Stimulated activated CD8-positive, alpha-beta memory T cell treated with anti-CD3 and anti-CD28 coated beads, Interleukin-7, amount 100 ng/mL, for 1 hour (primary cell): ENCODE data around the gene FANCL.
A peak's percentile ranks its signal among the peaks of the same experiment; 100 is the strongest.
"Not testable (repeated sequence)": the region's sequence is repeated elsewhere in the genome, so short reads cannot be mapped to it uniquely, and the experiment has no call there.

Experiments used
- DNase-seq, 2 donors: peaks; one replicate each; pipeline ENCODE4 v3.0.0-alpha.2; 2020; ENCODE audit warnings: low read depth in 2 of 2

Gene FANCL

DNA sequence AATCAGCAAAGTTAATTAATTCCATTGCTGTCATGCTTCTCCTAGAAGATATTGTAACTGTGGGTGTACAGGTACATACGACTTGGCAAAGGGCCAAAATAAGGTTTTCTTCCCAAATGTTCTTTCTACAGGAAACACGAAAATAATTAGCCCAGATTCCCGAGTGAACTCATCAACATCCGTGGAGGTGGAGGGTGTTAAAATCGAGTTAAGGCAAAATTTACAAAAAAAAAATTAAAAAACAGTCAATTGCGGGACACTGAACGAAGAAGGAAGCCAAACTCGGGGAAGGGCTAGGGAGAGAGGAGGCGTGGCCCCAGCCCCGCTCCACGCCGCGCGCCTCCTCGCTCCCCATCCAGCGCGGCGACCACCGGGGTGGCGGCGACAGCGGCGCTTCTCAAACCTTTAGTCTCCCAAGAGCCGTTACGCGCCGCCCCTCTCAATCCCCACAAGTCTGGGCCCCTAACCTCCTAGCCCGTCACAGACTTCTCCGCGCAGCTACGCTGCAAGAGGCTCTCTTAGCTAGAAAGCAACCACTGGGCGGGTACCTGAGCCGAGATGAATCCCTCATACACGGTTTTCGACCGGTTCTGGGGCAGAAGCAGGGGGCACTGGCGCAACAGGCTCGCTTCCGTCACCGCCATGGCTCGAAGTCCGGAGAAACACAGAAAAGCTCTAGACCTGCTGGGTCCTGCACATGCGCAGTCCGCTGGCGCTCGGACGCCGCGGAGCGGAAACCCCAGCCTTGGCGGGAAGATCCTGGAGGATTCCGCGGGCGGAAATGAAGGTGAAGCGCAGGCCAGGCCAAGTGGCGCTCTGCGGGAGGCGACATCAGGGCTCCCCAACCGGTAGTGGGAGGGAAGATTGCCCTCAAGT, at the start of gene FANCL:
TSS of gene FANCL (minus strand) at position 656 of the 876 bp plus-strand sequence. CDS start at position 644, 12 bp downstream.
- DNase-seq = peak; percentile 29 to 40

DNA sequence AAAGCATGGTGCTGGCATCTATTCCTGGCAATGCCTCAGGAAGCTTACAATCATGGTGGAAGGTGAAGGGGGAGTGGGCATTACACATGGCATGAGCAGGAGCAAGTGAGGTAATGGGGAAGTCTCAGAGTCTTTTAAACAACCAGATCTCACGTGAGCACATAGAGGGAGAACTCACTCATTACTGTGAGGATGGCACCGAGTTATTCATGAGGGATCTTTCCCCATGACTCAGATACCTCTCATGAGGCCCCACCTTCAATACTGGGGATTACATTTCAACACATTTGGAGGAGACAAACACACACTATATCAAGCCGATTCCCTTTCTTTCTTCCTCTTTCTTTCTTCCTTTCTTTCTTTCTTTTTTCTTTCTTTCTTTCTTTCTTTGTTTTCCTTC, 47.9 kb upstream of the FANCL start:
- DNase-seq = no peak

DNA sequence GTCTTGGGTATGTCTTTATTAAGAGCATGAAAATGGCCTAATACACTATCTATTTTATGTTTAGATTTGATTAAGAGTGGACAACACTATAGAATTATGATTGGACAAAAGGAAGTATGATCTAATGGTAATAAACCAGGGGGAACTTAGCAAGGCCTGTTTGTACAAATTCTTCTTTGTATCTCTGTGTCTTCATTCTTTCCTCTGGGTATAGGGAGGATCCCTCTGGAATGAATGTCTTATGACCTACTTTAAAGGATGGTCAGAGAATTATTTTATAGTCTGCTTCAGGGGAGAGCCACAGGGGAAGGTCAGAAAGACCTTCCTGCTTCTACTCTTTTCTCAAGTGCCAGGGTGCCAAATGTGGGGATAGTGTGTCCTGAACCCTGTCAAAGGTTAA, 42.8 kb upstream of the FANCL start:
- DNase-seq = no peak

DNA sequence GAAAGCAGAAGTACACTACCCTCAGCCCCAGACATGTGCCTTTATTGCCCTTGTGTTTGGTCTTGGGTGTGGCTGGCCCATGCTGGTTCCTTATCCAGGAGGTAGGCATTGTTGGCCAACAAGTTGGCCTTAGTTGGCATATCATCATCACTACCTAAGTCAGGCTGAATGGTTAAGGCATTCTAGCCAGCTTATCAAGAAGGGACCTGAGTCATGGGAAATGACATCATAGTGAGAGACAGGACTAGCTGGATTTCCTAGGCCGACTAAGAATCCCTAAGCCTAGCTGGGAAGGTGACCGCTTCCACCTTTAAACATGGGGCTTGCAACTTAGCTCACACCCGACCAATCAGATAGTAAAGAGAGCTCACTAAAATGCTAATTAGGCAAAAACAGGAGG, 34.0 kb upstream of the FANCL start:
- DNase-seq = not testable (repeated sequence)

DNA sequence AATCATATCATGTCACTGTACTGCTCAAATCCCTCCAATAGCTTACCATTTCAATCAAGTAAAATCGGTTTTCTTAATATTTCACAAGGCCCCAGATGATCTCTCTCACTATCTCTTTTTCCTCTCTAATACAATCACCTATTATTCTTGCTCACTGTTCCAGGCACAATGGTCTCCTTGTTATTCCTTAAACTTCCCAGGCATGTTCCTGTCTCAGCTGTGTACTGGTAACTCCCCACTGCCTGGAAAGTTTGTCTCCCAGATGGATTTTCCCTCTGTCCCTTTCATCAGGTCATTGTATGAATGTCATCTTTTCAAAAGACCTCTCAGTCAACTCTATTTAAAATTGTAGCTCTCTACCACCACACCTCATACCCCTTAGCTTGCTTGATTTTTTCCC, 30.7 kb upstream of the FANCL start:
- no peak for DNase-seq

DNA sequence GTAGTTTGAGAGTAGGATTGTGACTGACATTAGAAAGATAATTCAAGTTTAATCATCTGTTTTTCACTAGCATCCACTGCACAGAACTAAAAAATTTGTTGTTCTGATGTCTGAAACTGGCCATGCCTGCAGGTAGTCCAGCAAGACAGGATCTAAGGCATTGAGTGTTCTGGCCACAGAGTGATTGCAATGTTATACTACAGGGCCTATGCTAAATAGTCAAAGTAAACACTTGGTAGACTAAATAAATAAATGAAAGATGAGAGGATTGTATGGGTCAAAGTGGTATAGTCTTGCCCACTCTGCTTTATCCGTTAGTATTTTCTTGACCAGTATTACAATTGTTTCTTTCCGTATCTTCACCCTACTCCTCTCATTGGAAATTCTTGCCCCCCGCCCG, 27.6 kb upstream of the FANCL start:
- no peak for DNase-seq

DNA sequence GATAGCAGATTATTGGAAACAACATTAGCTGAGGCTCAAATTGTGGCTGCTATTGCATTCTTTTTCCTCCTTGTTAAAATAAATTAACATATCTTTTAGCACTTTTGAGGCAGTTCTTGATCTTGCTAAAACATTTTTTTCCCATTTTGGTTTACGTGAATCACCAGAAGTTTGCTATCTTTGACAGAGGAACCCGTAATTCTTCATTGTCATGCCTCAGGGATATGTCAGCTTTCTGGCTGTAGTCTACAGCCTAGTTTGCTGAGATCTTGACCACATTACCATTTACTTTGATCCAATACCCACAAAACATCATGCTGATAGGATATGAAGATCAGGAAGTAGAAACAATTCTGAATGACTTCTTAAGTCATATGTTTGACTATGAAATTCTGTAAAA, 25.1 kb upstream of the FANCL start:
- no peak for DNase-seq

DNA sequence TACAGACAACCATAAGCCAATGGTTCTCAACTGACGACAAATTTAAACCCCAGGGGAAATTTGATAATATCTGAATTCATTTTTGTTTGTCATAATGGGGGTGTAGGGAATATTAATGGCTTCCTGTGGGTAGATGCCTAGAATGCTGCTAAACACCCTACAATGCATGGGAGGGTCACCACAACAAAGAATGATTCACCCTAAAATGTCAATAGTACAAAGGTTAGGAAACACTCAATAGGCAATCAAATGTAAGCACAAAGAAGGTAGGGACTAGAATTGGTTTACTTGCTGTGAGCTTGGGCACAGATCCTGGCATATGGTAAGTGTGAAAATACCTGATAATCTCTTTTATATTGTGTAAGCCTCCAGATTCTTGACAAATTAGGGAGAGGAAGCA, 20.1 kb upstream of the FANCL start:
- DNase-seq = no peak

DNA sequence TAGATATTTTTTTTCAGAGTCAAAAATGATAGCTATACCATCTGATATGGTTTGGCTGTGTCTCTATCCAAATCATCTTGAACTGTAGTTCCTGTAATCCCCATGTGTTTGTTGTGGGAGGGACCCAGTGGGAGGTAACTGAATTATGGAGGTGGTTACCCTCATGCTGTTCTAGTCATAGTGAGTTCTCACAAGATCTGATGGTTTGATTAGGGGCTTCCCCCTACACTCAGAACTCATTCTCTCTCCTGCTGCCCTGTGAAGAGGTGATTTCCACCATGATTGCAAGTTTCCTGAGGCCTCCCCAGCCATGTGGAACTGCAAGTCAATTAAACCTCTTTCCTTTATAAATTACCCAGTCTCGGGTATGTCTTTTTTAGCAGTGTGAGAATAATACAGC, 17.3 kb upstream of the FANCL start:
- not testable (repeated sequence) for DNase-seq

DNA sequence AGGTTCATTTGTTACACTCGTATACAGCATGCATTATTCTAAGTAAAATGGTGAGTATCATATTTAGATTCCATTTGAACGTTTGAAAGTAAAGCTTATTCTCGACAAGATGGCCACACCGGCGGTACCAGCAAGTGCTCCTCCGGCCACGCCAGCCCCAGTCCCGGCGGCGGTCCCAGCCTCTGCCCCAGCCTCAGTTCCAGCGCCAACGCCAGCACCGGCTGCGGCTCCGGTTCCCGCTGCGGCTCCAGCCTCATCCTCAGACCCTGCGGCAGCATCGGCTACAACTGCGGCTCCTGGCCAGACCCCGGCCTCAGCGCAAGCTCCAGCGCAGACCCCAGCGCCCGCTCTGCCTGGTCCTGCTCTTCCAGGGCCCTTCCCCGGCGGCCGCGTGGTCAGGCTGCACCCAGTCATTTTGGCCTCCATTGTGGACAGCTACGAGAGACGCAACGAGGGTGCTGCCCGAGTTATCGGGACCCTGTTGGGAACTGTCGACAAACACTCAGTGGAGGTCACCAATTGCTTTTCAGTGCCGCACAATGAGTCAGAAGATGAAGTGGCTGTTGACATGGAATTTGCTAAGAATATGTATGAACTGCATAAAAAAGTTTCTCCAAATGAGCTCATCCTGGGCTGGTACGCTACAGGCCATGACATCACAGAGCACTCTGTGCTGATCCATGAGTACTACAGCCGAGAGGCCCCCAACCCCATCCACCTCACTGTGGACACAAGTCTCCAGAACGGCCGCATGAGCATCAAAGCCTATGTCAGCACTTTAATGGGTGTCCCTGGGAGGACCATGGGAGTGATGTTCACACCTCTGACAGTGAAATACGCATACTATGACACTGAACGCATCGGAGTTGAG, 10.4 kb upstream of the FANCL start:
- DNase-seq = not testable (repeated sequence)

DNA sequence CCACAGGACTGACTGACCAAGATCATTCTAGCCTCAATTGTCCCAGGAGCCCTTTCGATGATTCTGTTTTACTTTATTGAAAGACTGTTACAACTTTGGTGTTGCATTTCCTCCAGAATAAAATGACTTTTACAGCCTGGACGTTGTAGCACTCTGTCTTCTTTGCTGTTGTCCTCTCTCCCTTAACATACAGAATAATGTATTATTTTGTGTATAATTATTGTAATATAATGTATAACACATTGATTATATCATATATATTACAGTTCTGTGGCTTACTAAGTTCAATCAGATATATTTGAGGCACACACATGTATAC, 380 bp upstream of the FANCL start:
- DNase-seq = no peak

DNA sequence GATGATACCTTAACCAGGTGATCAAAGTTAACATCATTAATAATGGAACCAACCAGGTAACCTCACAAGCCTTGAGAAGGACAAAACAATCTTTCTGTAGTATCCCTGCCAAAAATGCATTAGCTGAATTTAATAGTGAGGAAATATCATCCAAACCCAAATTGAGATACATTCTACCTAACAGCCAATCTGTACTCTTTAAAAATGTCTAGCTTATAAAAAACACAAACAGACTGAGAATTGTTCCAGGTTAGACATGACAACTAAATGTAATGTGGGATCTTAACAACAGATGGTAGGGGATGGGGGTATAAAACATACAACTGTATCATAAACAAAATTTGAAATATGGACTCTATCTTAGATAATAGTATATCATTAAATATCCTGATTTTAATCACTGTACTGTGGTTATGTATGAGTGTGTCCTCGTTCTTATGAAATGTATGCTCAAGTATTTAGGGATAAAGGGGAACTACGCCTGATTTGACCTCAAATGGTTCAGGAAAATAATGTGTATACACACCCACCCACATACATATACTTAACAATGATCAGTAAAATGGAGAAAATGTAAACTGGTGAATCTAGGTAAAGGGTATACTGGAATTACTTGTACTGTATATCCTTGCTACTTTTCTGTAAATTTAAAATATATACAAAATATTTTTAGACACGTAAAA, 1.7 kb downstream of the FANCL start:
- no peak for DNase-seq

DNA sequence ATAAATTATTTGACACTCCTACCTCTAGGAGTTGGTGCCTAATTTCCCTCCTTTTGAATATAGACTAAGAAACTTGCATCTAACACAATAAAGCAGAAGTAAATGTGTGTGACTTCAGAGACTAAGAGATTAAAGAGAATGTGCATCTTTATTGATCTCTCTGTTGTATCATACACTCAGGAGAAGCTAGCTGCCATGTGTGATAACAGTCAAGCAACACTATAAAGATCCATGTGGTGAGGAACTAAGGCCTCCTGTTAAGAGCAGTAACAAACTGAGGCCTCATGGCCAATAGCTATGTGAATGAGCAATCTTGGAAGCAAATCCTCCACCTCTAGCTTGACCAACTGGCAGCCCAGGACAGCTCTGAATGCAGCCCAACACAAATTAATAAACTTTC, 3.4 kb downstream of the FANCL start:
- DNase-seq = no peak

DNA sequence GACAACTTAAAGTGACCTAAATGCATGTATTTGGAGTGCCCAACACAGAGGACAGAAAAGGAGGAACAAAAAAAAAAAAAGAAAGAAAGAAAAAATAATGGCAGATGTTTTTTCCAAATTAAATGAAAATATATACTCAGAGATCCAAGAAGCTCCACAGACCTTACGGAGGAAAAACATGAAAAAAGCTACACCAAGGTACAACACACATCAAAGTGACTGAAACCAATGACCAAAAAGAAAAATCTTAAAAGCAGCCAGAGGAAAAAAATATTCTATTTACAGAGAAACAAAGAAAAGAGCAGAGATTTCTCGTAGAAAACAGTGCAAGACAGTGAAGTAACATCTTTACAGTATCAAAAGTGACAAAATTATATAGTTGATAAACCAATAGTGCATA, 5.1 kb downstream of the FANCL start:
- DNase-seq = no peak

DNA sequence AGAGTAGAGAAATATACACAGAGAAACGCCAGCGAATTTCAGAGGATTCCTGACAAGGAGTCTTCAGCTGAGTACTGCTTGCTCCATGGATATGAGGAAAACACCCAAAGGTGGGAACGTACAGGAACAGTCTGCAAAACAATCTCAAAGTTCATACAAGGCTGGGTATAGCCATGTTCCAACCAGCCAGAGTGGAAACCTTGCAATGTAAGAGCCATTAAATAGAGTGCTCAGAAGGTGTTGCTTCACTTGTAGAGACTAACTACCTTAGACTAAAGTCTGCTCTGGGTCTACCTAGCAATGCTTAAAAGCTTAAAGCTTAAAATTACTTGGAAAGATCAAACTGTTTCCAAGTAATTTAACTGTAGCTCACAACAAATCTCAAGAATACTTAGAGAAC, 6.0 kb downstream of the FANCL start:
- DNase-seq = no peak

DNA sequence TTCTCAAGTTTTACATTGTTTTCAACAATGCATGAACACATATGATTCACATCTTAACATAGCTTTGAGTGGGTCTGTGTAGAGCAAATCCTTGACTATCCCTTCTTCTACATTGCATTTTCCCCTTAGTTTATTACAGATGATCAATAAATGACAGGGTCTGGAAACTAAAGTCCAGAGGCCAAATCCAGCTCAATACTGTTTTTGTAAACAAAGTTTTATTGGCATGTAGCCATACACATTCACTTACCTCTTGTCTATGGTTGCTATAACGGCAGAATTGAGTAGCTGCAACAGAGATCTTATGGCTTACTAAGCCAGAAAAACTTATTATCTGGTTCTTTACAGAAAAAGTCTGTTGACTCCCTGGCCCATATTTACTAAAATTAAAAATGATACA, 12.8 kb downstream of the FANCL start:
- no peak for DNase-seq

DNA sequence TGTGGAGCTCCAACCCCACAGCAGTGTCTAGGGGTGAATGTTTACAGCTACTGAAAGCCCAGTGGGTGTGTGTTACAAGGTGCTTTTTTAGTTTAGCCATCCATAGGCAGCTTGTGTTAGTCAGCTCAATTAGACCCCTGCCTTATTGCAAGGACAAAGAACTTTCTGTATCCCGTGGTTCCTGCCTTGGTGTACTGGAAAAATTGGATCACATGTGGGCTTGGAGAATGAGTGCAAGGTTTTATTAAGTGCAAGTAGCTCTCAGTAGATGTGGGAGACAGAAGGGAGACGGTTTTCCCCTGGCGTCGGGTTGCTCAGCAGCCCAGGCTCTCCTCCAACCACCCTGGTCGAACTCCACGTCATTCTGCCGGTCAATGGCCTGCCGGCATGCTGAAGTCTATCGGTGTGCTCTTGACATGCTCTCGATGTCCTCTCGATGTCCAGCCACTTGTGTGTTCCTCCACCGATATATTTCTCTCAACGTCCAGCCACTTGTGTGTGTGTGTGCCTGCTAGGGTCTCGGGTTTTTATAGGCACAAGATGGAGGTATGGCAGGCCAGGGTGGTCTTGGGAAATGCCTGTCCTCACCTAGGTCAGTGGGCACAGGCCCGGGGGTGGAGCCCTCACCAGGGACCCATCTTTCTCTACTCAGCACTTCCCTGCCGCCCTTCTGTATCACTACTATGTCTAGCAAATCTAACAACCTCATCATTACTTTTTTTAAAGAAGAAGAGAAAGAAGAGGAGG, 13.8 kb downstream of the FANCL start:
- no peak for DNase-seq

DNA sequence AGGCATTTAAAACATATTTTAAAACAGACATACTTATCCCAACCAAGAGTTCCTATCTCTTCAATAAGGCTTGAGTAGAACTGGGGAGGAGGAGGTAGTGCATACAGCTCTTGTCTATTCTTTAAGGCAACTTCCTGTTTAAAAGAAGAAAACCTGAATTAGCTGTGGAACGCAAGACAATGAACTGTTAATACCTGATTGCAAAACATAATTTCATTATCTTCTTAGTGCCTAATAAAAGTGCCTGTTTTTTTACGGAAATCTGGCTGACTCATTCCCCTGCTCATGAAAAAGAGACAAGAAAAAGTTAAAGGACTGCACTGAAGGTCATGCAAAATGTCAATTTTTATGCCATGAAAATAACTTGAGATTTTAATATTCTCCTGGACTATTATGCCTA, 19.2 kb downstream of the FANCL start:
- DNase-seq = no peak

DNA sequence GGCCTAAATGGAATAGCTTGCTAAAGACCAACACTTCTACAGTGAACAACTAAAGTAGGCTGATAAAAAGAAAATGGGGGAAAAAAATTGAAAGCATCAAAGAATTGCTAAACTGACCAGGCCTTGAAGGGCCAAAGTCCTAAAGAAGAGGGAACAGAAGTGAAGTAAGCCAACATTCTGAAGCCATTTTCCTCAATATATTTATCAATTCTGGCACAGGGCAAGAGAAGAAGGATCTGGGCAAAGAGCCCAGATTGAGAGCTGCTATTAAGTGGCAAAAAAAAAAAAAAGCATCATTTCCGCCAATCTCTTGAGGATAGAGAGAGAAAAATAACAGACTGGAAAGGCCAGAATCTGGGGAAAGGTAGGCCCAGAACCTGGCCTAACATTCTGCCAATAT, 25.7 kb downstream of the FANCL start:
- no peak for DNase-seq

DNA sequence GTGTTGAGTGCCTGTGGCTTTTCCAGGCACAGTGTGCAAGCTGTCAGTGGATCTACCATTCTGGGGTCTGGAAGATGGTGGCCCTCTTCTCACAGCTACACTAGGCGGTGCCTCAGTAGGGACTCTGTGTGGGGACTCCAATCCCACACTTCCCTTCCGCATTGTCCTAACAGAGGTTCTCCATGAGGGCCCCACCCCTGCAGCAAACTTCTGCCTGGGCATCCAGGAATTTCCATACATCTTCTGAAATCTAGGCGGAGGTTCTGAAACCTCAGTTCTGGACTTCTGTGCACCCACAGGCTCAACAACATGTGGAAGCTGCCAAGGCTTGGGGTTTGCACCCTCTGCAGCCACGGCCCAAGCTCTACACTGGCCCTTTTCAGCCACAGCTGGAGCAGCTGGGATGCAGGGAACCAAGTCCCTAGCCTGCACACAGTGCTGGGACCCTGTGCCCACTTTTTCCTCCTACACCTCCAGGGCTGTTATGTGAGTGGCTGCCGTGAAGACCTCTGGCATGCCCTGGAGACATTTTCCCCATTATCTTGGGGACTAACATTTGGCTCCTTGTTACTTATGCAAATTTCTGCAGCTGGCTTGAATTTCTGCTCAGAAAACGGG, 30.1 kb downstream of the FANCL start:
- not testable (repeated sequence) for DNase-seq

DNA sequence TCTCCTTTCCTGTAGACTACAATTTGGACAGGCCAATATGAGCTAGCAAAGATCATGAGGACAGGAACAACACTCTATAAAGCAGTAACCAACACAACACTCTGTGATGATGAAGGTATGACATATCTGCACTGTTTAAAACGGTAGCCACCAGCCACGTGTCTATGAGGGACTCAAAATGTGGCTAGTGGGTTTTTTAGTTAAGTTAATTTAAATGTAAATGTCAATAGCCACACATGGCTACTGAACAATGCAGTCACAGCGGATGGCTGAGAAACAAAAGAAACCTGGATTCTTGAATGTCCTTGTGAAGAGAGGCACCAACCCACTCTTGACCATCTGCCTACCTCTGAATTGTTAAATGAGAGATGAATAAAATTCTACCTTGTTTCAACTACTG, 33.9 kb downstream of the FANCL start:
- no peak for DNase-seq
